RWPE2 (cell line): ENCODE measurements around the gene CD300H.

Experiments used
- ATAC-seq: fragments of 200-7000 bp; cut with Tn5 transposase; 3 replicates; pipeline ENCODE4 v1.9.1; 2021; ENCODE audit warnings: low read depth
- DNase-seq: peaks from one replicate; pipeline ENCODE4 v3.0.0-alpha.2; 2020; ENCODE audit warnings: low spot score
- H3K27ac ChIP-seq: fragments of 450-650 bp; 2 replicates; pipeline ENCODE4 v1.5.1; 2017; ENCODE audit warnings: mild to moderate bottlenecking; ENCODE audit not compliant: poor library complexity, severe bottlenecking
- H3K27me3 ChIP-seq: fragments of 250-450 bp; sonication (Bioruptor Pico); 2 replicates; pipeline ENCODE4 v1.5.1; 2021; ENCODE audit warnings: mild to moderate bottlenecking, moderate library complexity; ENCODE audit not compliant: insufficient read depth, poor library complexity, severe bottlenecking
- H3K36me3 ChIP-seq: fragments of 250-450 bp; sonication (Bioruptor Pico); 2 replicates; pipeline ENCODE4 v1.5.1; 2020; ENCODE audit warnings: low read depth, mild to moderate bottlenecking, moderate library complexity
- H3K4me1 ChIP-seq: fragments of 250-450 bp; sonication (Bioruptor Pico); 2 replicates; pipeline ENCODE4 v1.5.1; 2021; ENCODE audit warnings: mild to moderate bottlenecking, moderate library complexity; ENCODE audit not compliant: insufficient read depth, poor library complexity, severe bottlenecking
- H3K4me3 ChIP-seq: fragments of 250-450 bp; sonication (Bioruptor Pico); 2 replicates; pipeline ENCODE4 v1.5.1; 2021; ENCODE audit warnings: mild to moderate bottlenecking, moderate library complexity; ENCODE audit not compliant: severe bottlenecking
- H3K9me3 ChIP-seq: fragments of 250-450 bp; sonication (Bioruptor Pico); 2 replicates; pipeline ENCODE4 v1.5.1; 2021; ENCODE audit warnings: mild to moderate bottlenecking, moderate library complexity; ENCODE audit not compliant: severe bottlenecking
- CTCF ChIP-seq: fragments of 450-650 bp; IDR thresholded peaks from one replicate; pipeline ENCODE4 v1.5.1; 2017; ENCODE audit warnings: mild to moderate bottlenecking, moderate library complexity; ENCODE audit not compliant: poor library complexity, severe bottlenecking

The CD300H gene

DNA sequence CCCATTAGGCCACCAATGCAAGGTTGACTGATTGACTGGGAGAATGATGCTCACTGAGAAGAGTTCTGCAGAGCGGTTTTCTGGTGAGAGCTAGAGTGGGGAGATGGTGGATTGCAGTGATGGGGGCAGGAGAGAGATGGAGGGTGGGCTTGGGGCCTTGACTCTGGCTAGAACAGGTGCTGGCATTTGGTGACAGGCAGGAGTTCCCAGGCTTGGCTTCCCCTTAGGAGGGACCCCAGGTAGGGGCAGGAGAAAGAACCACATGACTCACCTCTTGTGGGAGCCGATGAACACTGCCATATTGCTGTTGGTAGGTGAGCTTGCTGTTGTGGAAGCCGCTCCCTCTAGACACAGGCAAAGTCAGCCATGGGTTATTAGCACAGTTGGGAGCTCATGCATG is 44.0 kb downstream of the CD300H start:
- peaks cover 9% of the 10 kb centered on the region for H3K27me3 ChIP-seq

DNA sequence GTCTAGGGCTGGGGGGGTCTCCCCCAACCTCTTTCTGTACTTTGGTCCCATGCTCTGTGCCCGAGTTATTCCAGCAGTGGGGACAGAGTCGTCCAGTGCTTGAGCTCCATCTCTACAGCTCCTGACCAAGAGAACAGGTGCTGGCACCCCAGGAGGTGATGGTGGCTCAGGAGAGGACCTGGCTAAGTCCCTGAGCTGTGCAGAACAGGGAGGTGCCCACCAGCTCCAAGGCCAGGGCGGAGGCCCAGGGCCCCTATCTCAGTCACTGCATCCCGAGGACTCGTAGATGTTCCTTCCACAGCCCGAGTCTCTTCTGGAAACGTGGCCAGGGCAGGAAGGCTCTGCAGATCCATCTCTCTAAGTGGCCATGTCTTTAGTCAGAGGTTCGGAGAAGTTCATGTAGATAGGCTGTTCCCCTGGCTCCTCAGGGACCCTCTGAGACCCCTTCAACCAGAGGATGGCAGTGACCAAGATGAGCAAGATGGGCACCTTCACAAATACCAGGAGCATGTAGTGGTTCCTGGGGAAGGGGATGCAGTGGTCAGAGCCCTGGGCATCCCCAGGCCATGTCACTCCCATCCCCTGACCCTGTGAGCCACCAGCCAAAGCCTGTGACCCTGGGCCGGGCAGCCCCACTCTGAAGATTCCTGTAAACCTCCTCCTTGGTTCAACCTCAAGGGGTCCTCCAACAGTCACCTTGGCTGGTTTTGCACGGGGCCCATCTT is 44.8 kb downstream of the CD300H start:
- Histone ChIP-seq H3K9me3 (no peaks in the 10 kb centered on the region), H3K4me3 (no peak overlapping the region), H3K27ac (no peak overlapping the region), H3K36me3 (no peaks in the 10 kb centered on the region), H3K4me1 (no peaks in the 10 kb centered on the region), H3K27me3 (peaks cover 1% of the 10 kb centered on the region)
- DNase-seq: no peak
- no peak for TF ChIP-seq CTCF
- ATAC-seq: no peak

More for the DNA sequence above, 44.0 kb downstream of the CD300H start:
- H3K36me3 ChIP-seq: no peaks in the 10 kb centered on the region
- no peak overlapping the region for H3K4me3 ChIP-seq
- H3K27ac ChIP-seq: no peak overlapping the region
- H3K9me3 ChIP-seq: no peaks in the 10 kb centered on the region
- ATAC-seq (no peak), DNase-seq (no peak)
- no peaks in the 10 kb centered on the region for H3K4me1 ChIP-seq
- no peak for TF ChIP-seq CTCF

DNA sequence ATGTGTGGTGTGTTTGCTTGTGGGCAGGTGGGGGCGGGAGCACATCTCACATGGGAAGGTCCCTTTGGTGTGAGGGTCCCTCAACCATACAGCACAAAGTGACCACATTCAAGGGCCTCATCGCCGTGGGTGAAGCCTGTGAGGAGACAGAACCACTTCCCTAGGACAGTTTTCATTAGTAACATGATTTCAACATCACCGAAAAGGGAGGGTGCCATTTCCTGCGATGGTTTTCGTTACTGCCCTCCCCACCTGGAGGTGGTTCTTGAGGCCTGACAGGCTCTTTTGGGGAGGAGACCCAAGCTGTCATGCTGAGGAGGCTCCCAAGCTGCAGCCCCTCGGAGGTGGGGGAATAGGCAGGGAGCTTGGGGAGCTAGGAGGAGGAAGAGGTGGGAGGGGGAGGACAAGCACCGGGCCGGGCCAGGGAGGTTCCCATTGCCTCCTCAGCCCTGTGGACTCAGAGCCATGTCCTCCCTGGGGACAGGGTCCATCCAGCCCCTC is 45.6 kb downstream of the CD300H start:
- DNase-seq (no peak), ATAC-seq (no peak)
- Histone ChIP-seq H3K27ac (no peak overlapping the region), H3K36me3 (no peaks in the 10 kb centered on the region), H3K27me3 (no peaks in the 10 kb centered on the region), H3K4me1 (no peaks in the 10 kb centered on the region), H3K9me3 (no peaks in the 10 kb centered on the region), H3K4me3 (no peak overlapping the region)
- TF ChIP-seq CTCF: no peak

- DNase-seq: no peak
- Histone ChIP-seq H3K27me3 (no peaks in the 10 kb centered on the region), H3K27ac (no peak overlapping the region)
Measured at GRCh38 chr17:74520790-74521480, 46.4 kb downstream of the CD300H start.

More at GRCh38 chr17:74520790-74521480, 46.4 kb downstream of the CD300H start:
- no peak for TF ChIP-seq CTCF
- no peak for ATAC-seq
- Histone ChIP-seq H3K4me1 (no peaks in the 10 kb centered on the region), H3K36me3 (no peaks in the 10 kb centered on the region), H3K4me3 (no peak overlapping the region), H3K9me3 (no peaks in the 10 kb centered on the region)
